Gastrocnemius medialis (tissue), 4 donors: ENCODE data around the gene NOC4L.

Source experiments
- POLR2A ChIP-seq, 2 donors: fragments of 450-650 bp; IDR thresholded peaks; one replicate each; pipeline ENCODE4 v1.6.1; 2017; ENCODE audit warnings: antibody characterized with exemption in 2 of 2, mild to moderate bottlenecking in 2 of 2, moderate library complexity in 2 of 2
- TF ChIP-seq, protein P1 (sequence below), 5 experiments: fragments of 450-650 bp in 3 of 5; fragments of 200-600 bp in 2 of 5; sonication (generic) in 2 of 5; IDR thresholded peaks in 4 of 5; conservative IDR thresholded peaks in 1 of 5; 1 replicate in 4 of 5; 2 replicates in 1 of 5; pipeline ENCODE4 v1.5.1; 2016 to 2019; ENCODE audit warnings: antibody characterized with exemption in 5 of 5, mild to moderate bottlenecking in 3 of 5, moderate library complexity in 3 of 5

DNA sequence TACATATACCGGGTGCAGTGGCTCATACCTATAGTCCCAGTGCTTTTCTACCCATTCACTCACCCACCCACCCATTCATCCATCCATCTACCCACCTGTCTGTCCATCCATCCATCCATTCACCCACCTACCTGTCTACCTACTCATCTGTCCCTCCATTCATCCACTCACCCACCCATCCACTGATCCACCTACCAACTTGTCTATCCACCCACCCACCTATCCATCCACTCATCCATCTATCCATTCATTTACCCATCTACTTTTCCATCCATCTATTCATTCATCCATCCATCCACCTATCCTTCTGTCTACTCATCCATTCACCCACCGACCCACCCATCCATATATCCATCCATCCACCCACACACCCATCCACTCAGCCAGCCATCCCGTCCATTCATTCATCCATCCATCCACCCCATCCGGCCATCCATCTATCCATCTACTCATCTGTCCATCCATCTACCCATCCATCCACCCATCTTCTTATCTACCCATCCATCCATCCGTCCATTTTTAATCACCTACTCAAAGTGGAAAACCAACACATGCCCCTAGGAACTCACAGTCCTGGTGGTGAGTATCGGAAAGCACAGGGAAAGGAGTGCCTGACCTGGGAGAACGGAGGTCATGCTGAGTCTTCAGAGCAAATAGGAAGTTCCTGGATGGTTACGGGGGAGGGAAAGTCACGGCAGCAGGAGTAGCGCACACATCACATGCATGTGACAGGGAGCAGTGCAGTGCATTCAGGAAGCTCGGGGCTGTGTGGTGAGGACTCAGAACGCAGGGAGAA lies 20.1 kb upstream of the NOC4L start:
- TF ChIP-seq, protein P1, sequence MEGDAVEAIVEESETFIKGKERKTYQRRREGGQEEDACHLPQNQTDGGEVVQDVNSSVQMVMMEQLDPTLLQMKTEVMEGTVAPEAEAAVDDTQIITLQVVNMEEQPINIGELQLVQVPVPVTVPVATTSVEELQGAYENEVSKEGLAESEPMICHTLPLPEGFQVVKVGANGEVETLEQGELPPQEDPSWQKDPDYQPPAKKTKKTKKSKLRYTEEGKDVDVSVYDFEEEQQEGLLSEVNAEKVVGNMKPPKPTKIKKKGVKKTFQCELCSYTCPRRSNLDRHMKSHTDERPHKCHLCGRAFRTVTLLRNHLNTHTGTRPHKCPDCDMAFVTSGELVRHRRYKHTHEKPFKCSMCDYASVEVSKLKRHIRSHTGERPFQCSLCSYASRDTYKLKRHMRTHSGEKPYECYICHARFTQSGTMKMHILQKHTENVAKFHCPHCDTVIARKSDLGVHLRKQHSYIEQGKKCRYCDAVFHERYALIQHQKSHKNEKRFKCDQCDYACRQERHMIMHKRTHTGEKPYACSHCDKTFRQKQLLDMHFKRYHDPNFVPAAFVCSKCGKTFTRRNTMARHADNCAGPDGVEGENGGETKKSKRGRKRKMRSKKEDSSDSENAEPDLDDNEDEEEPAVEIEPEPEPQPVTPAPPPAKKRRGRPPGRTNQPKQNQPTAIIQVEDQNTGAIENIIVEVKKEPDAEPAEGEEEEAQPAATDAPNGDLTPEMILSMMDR (IDR thresholded peaks at IDR 0.05 in 4 of 5, conservative IDR thresholded peaks at IDR 0.05 in 1 of 5) = no peak
- no peak for TF ChIP-seq POLR2A (IDR thresholded peaks at IDR 0.05)
